ENCODE measurements around the gene PTH2R. TPM values are rescaled to one million over a fixed set of nuclear protein-coding genes. Genes with fewer than 3 reads are reported as not detected.
"Not testable (repeated sequence)": the region's sequence is repeated elsewhere in the genome, so short reads cannot be mapped to it uniquely, and the experiment has no call there.

PTH2R gene
- total RNA-seq, 2 donors from 2014 or later, result not detected

DNA sequence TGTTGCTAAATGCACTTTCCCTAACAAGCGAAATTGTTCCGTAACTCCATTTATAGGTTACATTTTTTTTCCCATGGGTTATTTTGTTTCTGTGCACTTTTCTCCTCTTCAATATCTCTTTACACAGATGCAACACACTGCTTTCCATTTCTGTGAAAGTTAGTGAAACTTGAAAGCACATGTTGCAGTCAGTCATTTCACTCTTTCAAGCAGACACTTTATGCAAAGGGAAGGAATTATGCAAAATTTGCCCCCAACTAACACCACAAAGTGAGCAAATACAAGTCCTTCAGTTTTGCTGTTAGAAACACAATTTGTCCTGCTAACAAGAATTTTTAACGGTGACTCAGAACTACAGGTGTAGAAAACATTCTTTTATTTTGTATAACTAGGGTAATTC, 124.8 kb downstream of the PTH2R start:
- no peak for DNase-seq (ENCODE audit: low spot score)
- Histone ChIP-seq H3K4me1 (no peaks in the 10 kb centered on the region), H3K9me3 (no peaks in the 10 kb centered on the region), H3K36me3 (no peaks in the 10 kb centered on the region), H3K27me3 (no peaks in the 10 kb centered on the region), H3K27ac (no peak overlapping the region), H3K4me3 (no peak overlapping the region)
- TF ChIP-seq, protein P1, sequence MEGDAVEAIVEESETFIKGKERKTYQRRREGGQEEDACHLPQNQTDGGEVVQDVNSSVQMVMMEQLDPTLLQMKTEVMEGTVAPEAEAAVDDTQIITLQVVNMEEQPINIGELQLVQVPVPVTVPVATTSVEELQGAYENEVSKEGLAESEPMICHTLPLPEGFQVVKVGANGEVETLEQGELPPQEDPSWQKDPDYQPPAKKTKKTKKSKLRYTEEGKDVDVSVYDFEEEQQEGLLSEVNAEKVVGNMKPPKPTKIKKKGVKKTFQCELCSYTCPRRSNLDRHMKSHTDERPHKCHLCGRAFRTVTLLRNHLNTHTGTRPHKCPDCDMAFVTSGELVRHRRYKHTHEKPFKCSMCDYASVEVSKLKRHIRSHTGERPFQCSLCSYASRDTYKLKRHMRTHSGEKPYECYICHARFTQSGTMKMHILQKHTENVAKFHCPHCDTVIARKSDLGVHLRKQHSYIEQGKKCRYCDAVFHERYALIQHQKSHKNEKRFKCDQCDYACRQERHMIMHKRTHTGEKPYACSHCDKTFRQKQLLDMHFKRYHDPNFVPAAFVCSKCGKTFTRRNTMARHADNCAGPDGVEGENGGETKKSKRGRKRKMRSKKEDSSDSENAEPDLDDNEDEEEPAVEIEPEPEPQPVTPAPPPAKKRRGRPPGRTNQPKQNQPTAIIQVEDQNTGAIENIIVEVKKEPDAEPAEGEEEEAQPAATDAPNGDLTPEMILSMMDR (IDR thresholded peaks at IDR 0.05), result no peak

DNA sequence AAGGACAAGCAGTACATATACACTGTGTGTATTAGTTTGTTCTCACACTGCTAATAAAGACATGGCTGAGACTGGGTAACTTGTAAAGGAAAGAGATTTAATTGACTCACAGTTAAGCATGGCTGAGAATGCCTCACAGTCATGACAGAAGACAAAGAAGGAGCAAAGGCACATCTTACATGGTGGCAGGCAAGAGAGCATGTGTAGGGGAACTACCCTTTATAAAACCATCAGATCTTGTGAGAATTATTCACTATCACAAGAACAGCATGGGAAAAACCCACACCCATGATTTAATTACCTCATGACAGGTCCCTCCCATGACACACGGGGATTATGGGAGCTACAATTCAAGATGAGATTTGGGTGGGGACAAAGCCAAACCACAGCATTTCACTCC, 129.0 kb downstream of the PTH2R start:
- not testable (repeated sequence) for H3K27ac ChIP-seq; H3K4me3 ChIP-seq; H3K27me3 ChIP-seq; H3K36me3 ChIP-seq; H3K4me1 ChIP-seq; DNase-seq (ENCODE audit: low spot score); H3K9me3 ChIP-seq

- no peak overlapping the region for H3K4me3 ChIP-seq
- H3K9me3 ChIP-seq, result no peaks in the 10 kb centered on the region
- no peaks in the 10 kb centered on the region for H3K27me3 ChIP-seq
- TF ChIP-seq, protein P1 (IDR thresholded peaks at IDR 0.05), result no peak
- H3K27ac ChIP-seq, result no peak overlapping the region
- no peaks in the 10 kb centered on the region for H3K4me1 ChIP-seq
- no peak for DNase-seq (ENCODE audit: low spot score)
- H3K36me3 ChIP-seq, result no peaks in the 10 kb centered on the region
Observed at GRCh38 chr2:208541461-208541988, 134.9 kb downstream of the PTH2R start.

DNA sequence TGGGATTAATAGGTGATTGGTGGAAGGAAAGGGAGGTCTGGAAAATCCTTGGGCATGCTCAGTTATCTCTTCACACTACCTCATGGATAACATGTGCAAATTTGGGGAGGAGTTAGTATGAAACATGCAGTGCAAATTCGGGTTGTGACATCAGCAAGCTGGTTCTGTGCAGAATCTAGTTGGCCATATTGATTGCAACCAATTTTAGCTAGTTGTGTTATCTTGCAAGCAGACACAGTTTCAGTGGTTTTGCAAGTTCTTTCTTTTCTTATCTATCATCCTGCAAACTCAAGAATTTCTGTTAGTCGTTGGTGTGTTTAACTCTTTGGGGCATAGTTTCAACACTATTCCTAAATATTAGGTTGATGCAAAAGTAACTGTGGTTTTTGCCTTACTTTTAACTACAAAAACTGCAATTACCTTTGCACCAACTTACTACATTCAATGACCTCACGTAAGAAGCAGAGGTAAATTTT, 135.4 kb downstream of the PTH2R start:
- Histone ChIP-seq H3K27ac (no peak overlapping the region), H3K36me3 (no peaks in the 10 kb centered on the region), H3K27me3 (no peaks in the 10 kb centered on the region), H3K4me1 (no peaks in the 10 kb centered on the region), H3K9me3 (no peaks in the 10 kb centered on the region), H3K4me3 (no peak overlapping the region)
- DNase-seq (ENCODE audit: low spot score), result no peak
- TF ChIP-seq, protein P1 (IDR thresholded peaks at IDR 0.05), result no peak

DNA sequence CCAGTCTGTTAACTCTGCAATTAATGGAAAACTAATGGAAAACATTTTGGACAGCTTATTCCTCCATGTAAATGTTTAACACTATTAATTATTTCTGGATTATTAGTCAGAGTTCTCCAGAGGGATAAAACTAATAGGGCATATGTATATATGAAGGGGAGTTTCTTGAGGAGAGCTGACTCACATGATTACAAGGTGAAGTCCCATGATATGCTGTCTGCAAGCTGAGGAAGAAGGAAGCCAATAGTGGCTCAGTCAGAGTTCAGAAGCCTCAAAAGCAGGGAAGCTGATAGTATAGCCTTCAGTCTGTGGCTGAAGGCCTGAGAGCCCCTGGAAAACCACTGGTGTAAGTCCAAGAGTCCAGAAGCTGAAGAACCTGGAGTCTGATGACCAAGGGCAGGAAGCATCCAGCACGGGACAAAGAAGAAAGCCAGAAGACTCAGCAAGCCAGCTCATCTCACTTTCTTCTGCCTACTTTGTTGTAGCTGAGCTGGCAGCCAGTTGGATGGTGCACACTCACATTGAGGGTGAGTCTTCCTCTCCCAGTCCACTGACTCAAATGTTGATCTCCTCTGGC, 136.0 kb downstream of the PTH2R start:
- H3K36me3 ChIP-seq, result no peaks in the 10 kb centered on the region

More for the DNA sequence above, 136.0 kb downstream of the PTH2R start:
- no peaks in the 10 kb centered on the region for H3K9me3 ChIP-seq
- H3K27ac ChIP-seq, result no peak overlapping the region
- no peak overlapping the region for H3K4me3 ChIP-seq
- TF ChIP-seq, protein P1 (IDR thresholded peaks at IDR 0.05), result no peak
- no peaks in the 10 kb centered on the region for H3K4me1 ChIP-seq
- DNase-seq (ENCODE audit: low spot score), result no peak
- H3K27me3 ChIP-seq, result no peaks in the 10 kb centered on the region

Other genes with a start within 250 kb of the PTH2R start
- gene CRYGA, start 243.2 kb upstream of the PTH2R start, total RNA-seq, result not detected
- not detected for gene C2orf80, start 216.8 kb upstream of the PTH2R start, total RNA-seq
- gene IDH1, start 151.7 kb upstream of the PTH2R start, total RNA-seq, result 10 to 100 TPM; 18.6 to 26.6 TPM
- 10 to 100 TPM; 15.8 to 17.8 TPM for gene PIKFYVE, start 140.5 kb upstream of the PTH2R start, total RNA-seq

Measured in right atrium auricular region (tissue), 2 donors.